ENCODE measurements around the gene BCAP31. TPM values are rescaled to one million over a fixed set of nuclear protein-coding genes. Genes with fewer than 3 reads are reported as not detected.
"Not testable (repeated sequence)": the region's sequence is repeated elsewhere in the genome, so short reads cannot be mapped to it uniquely, and the experiment has no call there.

Gene BCAP31
- total RNA-seq, 6 donors from 2014 or later = 110 to 236 (median 132) TPM

- H3K36me3 ChIP-seq = no peaks in the 10 kb centered on the region
- DNase-seq (no peak), ATAC-seq (ENCODE audit: low FRiP score in 2 of 2) (no peak)
- no peak overlapping the region for H3K4me3 ChIP-seq
- no peaks in the 10 kb centered on the region for H3K4me1 ChIP-seq
- H3K9me3 ChIP-seq = peaks cover 0 to 6% (median 0%) of the 10 kb centered on the region in 4 donors
- no peak for TF ChIP-seq POLR2AphosphoS5 (IDR thresholded peaks at IDR 0.05)
- TF ChIP-seq CTCF (IDR thresholded peaks at IDR 0.05) = no peak
- no peaks in the 10 kb centered on the region for H3K27me3 ChIP-seq
- no peak overlapping the region for H3K27ac ChIP-seq
- WGBS, 2 donors = 85 to 95% methylated on average over 1 of the region's 1 CpG
Observed at GRCh38 chrX:153755136-153755535, 30.9 kb upstream of the BCAP31 start.

- H3K4me3 ChIP-seq = no peak overlapping the region
- no peaks in the 10 kb centered on the region for H3K27me3 ChIP-seq
- ATAC-seq (ENCODE audit: low FRiP score in 2 of 2) (no peak), DNase-seq (no peak)
- H3K4me1 ChIP-seq = no peaks in the 10 kb centered on the region
- 67 to 76% methylated on average over 4 to 12 of the region's 12 CpGs for WGBS, 2 donors
- H3K36me3 ChIP-seq = no peaks in the 10 kb centered on the region
- TF ChIP-seq POLR2AphosphoS5 (IDR thresholded peaks at IDR 0.05) (no peak), POLR2A (IDR thresholded peaks at IDR 0.05) (no peak), EP300 (IDR thresholded peaks at IDR 0.05) (no peak), CTCF (IDR thresholded peaks at IDR 0.05) (no peak)
- no peaks in the 10 kb centered on the region for H3K9me3 ChIP-seq
- H3K27ac ChIP-seq = no peak overlapping the region
Observed at GRCh38 chrX:153750127-153750774, 26.1 kb upstream of the BCAP31 start.

GRCh38 chrX:153749017-153749416, 24.8 kb upstream of the BCAP31 start:
- not testable (repeated sequence) for H3K4me1 ChIP-seq; H3K9me3 ChIP-seq; H3K27me3 ChIP-seq; H3K27ac ChIP-seq; H3K36me3 ChIP-seq; H3K4me3 ChIP-seq; ATAC-seq (ENCODE audit: low FRiP score in 2 of 2); DNase-seq
- WGBS, 2 donors = 83 to 86% methylated on average over 7 of the region's 7 CpGs

GRCh38 chrX:153746991-153747390, 22.8 kb upstream of the BCAP31 start:
- H3K4me3 ChIP-seq; H3K9me3 ChIP-seq; H3K27ac ChIP-seq; DNase-seq; H3K36me3 ChIP-seq; ATAC-seq (ENCODE audit: low FRiP score in 2 of 2); H3K27me3 ChIP-seq: not testable (repeated sequence)
- whole genome bisulfite sequencing, 2 donors = 67 to 75% methylated on average over 6 of the region's 6 CpGs
- H3K4me1 ChIP-seq = peaks cover 0 to 12% (median 3%) of the 10 kb centered on the region in 4 donors

GRCh38 chrX:153746359-153746758, 22.2 kb upstream of the BCAP31 start:
- ATAC-seq (ENCODE audit: low FRiP score in 2 of 2) (no peak), DNase-seq (no peak)
- H3K4me1 ChIP-seq = peaks cover 0 to 12% (median 3%) of the 10 kb centered on the region in 4 donors
- TF ChIP-seq POLR2AphosphoS5 (IDR thresholded peaks at IDR 0.05) (no peak), EP300 (IDR thresholded peaks at IDR 0.05) (no peak), CTCF (IDR thresholded peaks at IDR 0.05) (no peak), POLR2A (IDR thresholded peaks at IDR 0.05) (no peak)
- no peak overlapping the region for H3K4me3 ChIP-seq
- no peak overlapping the region for H3K27ac ChIP-seq
- 80 to 92% methylated on average over 3 of the region's 3 CpGs for WGBS, 2 donors
- H3K36me3 ChIP-seq = peaks cover 0 to 3% (median 0%) of the 10 kb centered on the region in 4 donors
- H3K27me3 ChIP-seq = no peaks in the 10 kb centered on the region
- H3K9me3 ChIP-seq = no peaks in the 10 kb centered on the region

GRCh38 chrX:153745067-153745433, 20.9 kb upstream of the BCAP31 start:
- not testable (repeated sequence) for H3K27me3 ChIP-seq; H3K9me3 ChIP-seq; ATAC-seq (ENCODE audit: low FRiP score in 2 of 2); H3K4me3 ChIP-seq; H3K27ac ChIP-seq
- Histone ChIP-seq H3K4me1 (peaks cover 0 to 12% (median 3%) of the 10 kb centered on the region in 4 donors), H3K36me3 (peaks cover 0 to 13% (median 2%) of the 10 kb centered on the region in 4 donors)
- DNase-seq = peak in 1 of 2 donors; percentile 60
- 47 to 68% methylated on average over 3 to 12 of the region's 12 CpGs for WGBS, 2 donors
